ENCODE measurements around the gene RAX2. TPM values are rescaled to one million over a fixed set of nuclear protein-coding genes. Genes with fewer than 3 reads are reported as not detected.

The RAX2 gene
- total and polyA plus RNA-seq, 9 of the 15 experiments (the other 6 are each of a cell fraction or from before 2014, with no cell fraction given): not detected

DNA sequence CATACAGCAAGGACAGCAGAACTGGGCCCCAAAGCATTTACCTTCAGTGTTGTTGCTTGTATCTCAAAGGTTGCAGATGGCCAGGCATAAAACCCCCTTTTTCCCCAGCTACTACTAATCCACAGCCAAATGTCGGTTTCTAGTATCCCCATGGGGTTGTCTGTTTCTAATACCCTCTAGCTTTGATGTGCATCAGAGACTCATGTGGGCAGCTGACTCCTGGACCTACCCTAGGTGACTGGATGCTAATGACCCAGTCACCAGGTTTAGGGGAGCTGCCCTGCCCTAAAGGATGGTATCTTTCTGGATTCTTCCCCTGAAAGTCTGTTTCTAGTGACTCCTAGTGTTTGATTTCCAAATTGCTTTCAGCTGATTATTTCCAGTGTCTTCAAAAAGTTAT, 39.9 kb downstream of the RAX2 start (continued):
- TF ChIP-seq, protein P1, sequence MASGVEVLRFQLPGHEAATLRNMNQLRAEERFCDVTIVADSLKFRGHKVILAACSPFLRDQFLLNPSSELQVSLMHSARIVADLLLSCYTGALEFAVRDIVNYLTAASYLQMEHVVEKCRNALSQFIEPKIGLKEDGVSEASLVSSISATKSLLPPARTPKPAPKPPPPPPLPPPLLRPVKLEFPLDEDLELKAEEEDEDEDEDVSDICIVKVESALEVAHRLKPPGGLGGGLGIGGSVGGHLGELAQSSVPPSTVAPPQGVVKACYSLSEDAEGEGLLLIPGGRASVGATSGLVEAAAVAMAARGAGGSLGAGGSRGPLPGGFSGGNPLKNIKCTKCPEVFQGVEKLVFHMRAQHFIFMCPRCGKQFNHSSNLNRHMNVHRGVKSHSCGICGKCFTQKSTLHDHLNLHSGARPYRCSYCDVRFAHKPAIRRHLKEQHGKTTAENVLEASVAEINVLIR (CRISPR knock-in tag; IDR thresholded peaks at IDR 0.05): no peak
- TF ChIP-seq CBX3 (IDR thresholded peaks at IDR 0.05; ENCODE audit: borderline replicate concordance in 1 of 2, low read length in 2 of 2) (0 out of 3 replicates have a peak, but pooled peaks of 1 of the 2 experiments have one; percentile 22), GABPA (tag; conservative IDR thresholded peaks at IDR 0.05; ENCODE audit: low read depth) (no peak)
- TF ChIP-seq, protein P2, sequence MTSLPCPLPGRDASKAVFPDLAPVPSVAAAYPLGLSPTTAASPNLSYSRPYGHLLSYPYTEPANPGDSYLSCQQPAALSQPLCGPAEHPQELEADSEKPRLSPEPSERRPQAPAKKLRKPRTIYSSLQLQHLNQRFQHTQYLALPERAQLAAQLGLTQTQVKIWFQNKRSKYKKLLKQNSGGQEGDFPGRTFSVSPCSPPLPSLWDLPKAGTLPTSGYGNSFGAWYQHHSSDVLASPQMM (CRISPR knock-in tag; IDR thresholded peaks at IDR 0.05): no peak

DNA sequence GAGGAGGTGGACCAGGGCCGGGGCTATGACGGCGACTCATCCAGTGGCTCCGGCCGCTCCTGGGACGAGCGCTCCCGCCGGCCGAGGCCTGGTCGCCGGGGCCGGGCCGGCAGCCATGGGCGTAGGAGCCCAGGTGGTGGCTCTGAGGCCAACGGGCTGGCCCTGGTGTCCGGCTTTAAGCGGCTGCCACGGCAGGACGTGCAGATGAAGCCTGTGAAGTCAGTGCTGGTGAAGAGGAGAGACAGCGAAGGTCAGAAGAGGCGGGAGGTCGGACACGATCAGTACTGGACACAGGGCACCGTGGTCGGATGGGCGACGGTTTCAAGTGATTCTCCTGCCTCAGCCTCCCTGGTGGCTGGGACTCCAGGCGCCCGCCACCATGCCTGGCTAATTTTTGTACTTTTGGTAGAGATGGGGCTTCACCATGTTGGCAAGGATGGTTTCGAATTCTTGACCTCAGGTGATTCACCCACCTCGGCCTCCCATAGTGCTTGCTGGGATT, 41.5 kb downstream of the RAX2 start:
- Histone ChIP-seq H3K9me1 (ENCODE audit: control insufficient read depth, insufficient read depth, low read length) (no peaks in the 10 kb centered on the region), H2AFZ (ENCODE audit: low read depth, low read length) (0 out of 2 replicates have a peak overlapping the region, but pooled peaks have one; percentile 32), H3K9me3 (replicated peaks; ENCODE audit: control insufficient read depth, insufficient read depth, low read depth, low read length) (no peaks in the 10 kb centered on the region), H3K4me2 (ENCODE audit: insufficient read depth, low read length) (no peak overlapping the region), H3K27me3 (ENCODE audit: control insufficient read depth in 2 of 2, insufficient read depth in 2 of 2, low read length in 2 of 2) (no peaks in the 10 kb centered on the region), H3K4me3 (no peak overlapping the region), H3K9ac (ENCODE audit: insufficient read depth in 1 of 2, low read depth in 2 of 2, low read length in 2 of 2) (no peak overlapping the region), H3K27ac (ENCODE audit: extremely low read depth, low read depth, low read length) (no peak overlapping the region), H3K36me3 (ENCODE audit: control insufficient read depth, insufficient read depth, low read length) (no peaks in the 10 kb centered on the region), H3K4me1 (replicated peaks in 1 of 2; ENCODE audit: control insufficient read depth in 2 of 2, insufficient read depth in 2 of 2, low read length in 2 of 2) (peaks cover 5 to 21% of the 10 kb centered on the region in 2 experiments; a peak in 4 of 5 replicates), H4K20me1 (replicated peaks; ENCODE audit: control insufficient read depth, insufficient read depth, low read length) (no peaks in the 10 kb centered on the region), H3K79me2 (ENCODE audit: control insufficient read depth, insufficient read depth, low read length) (no peaks in the 10 kb centered on the region)
- no peak for FAIRE-seq
- in situ Hi-C loops (cut with MboI) (no loop called here), intact Hi-C loops (cut with micrococcal nuclease) (no loop called here)
- WGBS (ENCODE audit: insufficient coverage, low coverage, missing lambda C conversion rate): 63% methylated on average over 25 of the region's 32 CpGs
- POLR2A ChIA-PET: interaction anchor here (0.6 to 0.7 kb wide), 2 partner anchors 13 to 26 kb away, joined by 3 to 5 read pairs; no protein-coding TSS in a partner anchor
- DNase-seq (ENCODE audit: extremely low read depth in 1 of 4, low spot score in 3 of 4): no peak
- no peak for ATAC-seq
- CTCF ChIA-PET (ENCODE audit: low intra/inter-chr PET ratio): no interaction called here
- BruUV-seq (replicated peaks): no TSS peak
- TF ChIP-seq BRCA1 (IDR thresholded peaks at IDR 0.05): no peak
- no peak for TF ChIP-seq BRCA1 (CRISPR knock-in tag; IDR thresholded peaks at IDR 0.05)
- no peak for TF ChIP-seq ZNF133 (CRISPR knock-in tag; IDR thresholded peaks at IDR 0.05)
- TF ChIP-seq ZNF717 (CRISPR knock-in tag; IDR thresholded peaks at IDR 0.05): no peak
- TF ChIP-seq GATA2 (CRISPR knock-in tag; IDR thresholded peaks at IDR 0.05): no peak
- TF ChIP-seq, protein P3, sequence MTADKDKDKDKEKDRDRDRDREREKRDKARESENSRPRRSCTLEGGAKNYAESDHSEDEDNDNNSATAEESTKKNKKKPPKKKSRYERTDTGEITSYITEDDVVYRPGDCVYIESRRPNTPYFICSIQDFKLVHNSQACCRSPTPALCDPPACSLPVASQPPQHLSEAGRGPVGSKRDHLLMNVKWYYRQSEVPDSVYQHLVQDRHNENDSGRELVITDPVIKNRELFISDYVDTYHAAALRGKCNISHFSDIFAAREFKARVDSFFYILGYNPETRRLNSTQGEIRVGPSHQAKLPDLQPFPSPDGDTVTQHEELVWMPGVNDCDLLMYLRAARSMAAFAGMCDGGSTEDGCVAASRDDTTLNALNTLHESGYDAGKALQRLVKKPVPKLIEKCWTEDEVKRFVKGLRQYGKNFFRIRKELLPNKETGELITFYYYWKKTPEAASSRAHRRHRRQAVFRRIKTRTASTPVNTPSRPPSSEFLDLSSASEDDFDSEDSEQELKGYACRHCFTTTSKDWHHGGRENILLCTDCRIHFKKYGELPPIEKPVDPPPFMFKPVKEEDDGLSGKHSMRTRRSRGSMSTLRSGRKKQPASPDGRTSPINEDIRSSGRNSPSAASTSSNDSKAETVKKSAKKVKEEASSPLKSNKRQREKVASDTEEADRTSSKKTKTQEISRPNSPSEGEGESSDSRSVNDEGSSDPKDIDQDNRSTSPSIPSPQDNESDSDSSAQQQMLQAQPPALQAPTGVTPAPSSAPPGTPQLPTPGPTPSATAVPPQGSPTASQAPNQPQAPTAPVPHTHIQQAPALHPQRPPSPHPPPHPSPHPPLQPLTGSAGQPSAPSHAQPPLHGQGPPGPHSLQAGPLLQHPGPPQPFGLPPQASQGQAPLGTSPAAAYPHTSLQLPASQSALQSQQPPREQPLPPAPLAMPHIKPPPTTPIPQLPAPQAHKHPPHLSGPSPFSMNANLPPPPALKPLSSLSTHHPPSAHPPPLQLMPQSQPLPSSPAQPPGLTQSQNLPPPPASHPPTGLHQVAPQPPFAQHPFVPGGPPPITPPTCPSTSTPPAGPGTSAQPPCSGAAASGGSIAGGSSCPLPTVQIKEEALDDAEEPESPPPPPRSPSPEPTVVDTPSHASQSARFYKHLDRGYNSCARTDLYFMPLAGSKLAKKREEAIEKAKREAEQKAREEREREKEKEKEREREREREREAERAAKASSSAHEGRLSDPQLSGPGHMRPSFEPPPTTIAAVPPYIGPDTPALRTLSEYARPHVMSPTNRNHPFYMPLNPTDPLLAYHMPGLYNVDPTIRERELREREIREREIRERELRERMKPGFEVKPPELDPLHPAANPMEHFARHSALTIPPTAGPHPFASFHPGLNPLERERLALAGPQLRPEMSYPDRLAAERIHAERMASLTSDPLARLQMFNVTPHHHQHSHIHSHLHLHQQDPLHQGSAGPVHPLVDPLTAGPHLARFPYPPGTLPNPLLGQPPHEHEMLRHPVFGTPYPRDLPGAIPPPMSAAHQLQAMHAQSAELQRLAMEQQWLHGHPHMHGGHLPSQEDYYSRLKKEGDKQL (CRISPR knock-in tag; IDR thresholded peaks at IDR 0.05; ENCODE audit: borderline replicate concordance): no peak
- TF ChIP-seq, protein P4, sequence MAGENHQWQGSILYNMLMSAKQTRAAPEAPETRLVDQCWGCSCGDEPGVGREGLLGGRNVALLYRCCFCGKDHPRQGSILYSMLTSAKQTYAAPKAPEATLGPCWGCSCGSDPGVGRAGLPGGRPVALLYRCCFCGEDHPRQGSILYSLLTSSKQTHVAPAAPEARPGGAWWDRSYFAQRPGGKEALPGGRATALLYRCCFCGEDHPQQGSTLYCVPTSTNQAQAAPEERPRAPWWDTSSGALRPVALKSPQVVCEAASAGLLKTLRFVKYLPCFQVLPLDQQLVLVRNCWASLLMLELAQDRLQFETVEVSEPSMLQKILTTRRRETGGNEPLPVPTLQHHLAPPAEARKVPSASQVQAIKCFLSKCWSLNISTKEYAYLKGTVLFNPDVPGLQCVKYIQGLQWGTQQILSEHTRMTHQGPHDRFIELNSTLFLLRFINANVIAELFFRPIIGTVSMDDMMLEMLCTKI (IDR thresholded peaks at IDR 0.05; ENCODE audit: partially characterized antibody): no peak

All from K562 (cell line).